K562 (cell line): ENCODE data around the gene CCL13. TPM values are rescaled to one million over a fixed set of nuclear protein-coding genes. Genes with fewer than 3 reads are reported as not detected.

Experiments
- ATAC-seq: fragments of 200-7000 bp; cut with Tn5 transposase; 3 replicates; pipeline ENCODE4 v1.9.1; 2020; ENCODE audit warnings: moderate library complexity
- BruUV-seq: library from RNA; stranded (reverse); fragments of 400-500 nt; replicated peaks from 2 replicates; lab custom pipeline; 2021; lab: Mats Ljungman, UMichigan
- CTCF ChIA-PET: fragments of 300-600 bp; formaldehyde crosslinking; extraction: SDS; loops from one replicate; lab custom pipeline; 2021; ENCODE audit warnings: low intra/inter-chr PET ratio; lab: Yijun Ruan, JAX
- POLR2A ChIA-PET: fragments of 300-600, 350-650 bp; sonication (Branson Sonifier 250); formaldehyde crosslinking; extraction: SDS; loops from one replicate; lab custom pipeline; 2021; ENCODE audit warnings: antibody characterized with exemption, inconsistent platforms; lab: Yijun Ruan, JAX
- DNase-seq, 4 experiments: peaks; one replicate each; pipeline versions ENCODE4 v3.0.0 to v3.0.0-alpha.2; 2011 to 2018; ENCODE audit warnings: low spot score in 3 of 4, mixed read lengths in 3 of 4; ENCODE audit errors: extremely low read depth in 1 of 4
- FAIRE-seq: peaks from 2 replicates; lab custom pipeline; 2011; peaks lifted over from hg19 to GRCh38; lab: Jason Lieb, UNC
- H2AFZ ChIP-seq: 2 replicates; pipeline ENCODE4 v1.6.0; 2011; ENCODE audit warnings: low read depth, low read length, control low read depth, inconsistent platforms
- H3K27ac ChIP-seq: fragments of 200-600 bp; 3 replicates; pipeline ENCODE4 v1.8.0; 2011; ENCODE audit warnings: low read depth, mild to moderate bottlenecking, control low read depth, inconsistent platforms, low read length, moderate library complexity, mixed read lengths; ENCODE audit errors: extremely low read depth
- H3K27me3 ChIP-seq, 2 experiments: fragments of 300-600 bp in 1 of 2; 2 replicates in 1 of 2; 3 replicates in 1 of 2; pipeline versions ENCODE4 v1.6.0 to v1.8.0; 2011; ENCODE audit warnings: inconsistent platforms in 2 of 2, low read length in 2 of 2, mild to moderate bottlenecking in 1 of 2, mixed read lengths in 1 of 2, moderate library complexity in 1 of 2; ENCODE audit not compliant: control insufficient read depth in 2 of 2, insufficient read depth in 2 of 2
- H3K36me3 ChIP-seq: fragments of 300-600 bp; 3 replicates; pipeline ENCODE4 v1.8.0; 2011; ENCODE audit warnings: mild to moderate bottlenecking, low read length, inconsistent platforms; ENCODE audit not compliant: control insufficient read depth, insufficient read depth
- H3K4me1 ChIP-seq, 2 experiments: fragments of 200-600 bp in 1 of 2; replicated peaks in 1 of 2; 2 replicates in 1 of 2; 3 replicates in 1 of 2; pipeline versions ENCODE4 v1.5.1 to v1.8.0; 2011; ENCODE audit warnings: inconsistent platforms in 2 of 2, low read length in 2 of 2, mild to moderate bottlenecking in 1 of 2, mixed read lengths in 1 of 2, moderate library complexity in 1 of 2; ENCODE audit not compliant: control insufficient read depth in 2 of 2, insufficient read depth in 2 of 2
- H3K4me2 ChIP-seq: 2 replicates; pipeline ENCODE4 v1.6.1; 2011; ENCODE audit warnings: low read length, control low read depth, inconsistent platforms, mixed read lengths; ENCODE audit not compliant: insufficient read depth
- H3K4me3 ChIP-seq: fragments of 200-600 bp; sonication (generic), shearing (Covaris generic); 2 replicates; pipeline ENCODE4 v1.5.1; 2016; ENCODE audit warnings: control low read depth, inconsistent platforms
- H3K79me2 ChIP-seq: fragments of 200-600 bp; 3 replicates; pipeline ENCODE4 v1.8.0; 2011; ENCODE audit warnings: low read length, inconsistent platforms; ENCODE audit not compliant: control insufficient read depth, insufficient read depth
- H3K9ac ChIP-seq, 2 experiments: 2 replicates each; pipeline versions ENCODE4 v1.6.0 to v1.6.1; 2011; ENCODE audit warnings: low read depth in 2 of 2, low read length in 2 of 2, control low read depth in 1 of 2, inconsistent platforms in 1 of 2, mild to moderate bottlenecking in 1 of 2, mixed read lengths in 1 of 2; ENCODE audit not compliant: insufficient read depth in 1 of 2
- H3K9me1 ChIP-seq: one replicate; pipeline ENCODE4 v1.6.0; 2011; ENCODE audit warnings: inconsistent platforms, mild to moderate bottlenecking, low read length, moderate library complexity; ENCODE audit not compliant: control insufficient read depth, insufficient read depth
- H3K9me3 ChIP-seq: replicated peaks from 2 replicates; pipeline ENCODE4 v1.5.1; 2011; ENCODE audit warnings: low read depth, low read length, inconsistent platforms; ENCODE audit not compliant: control insufficient read depth, insufficient read depth
- H4K20me1 ChIP-seq: replicated peaks from 2 replicates; pipeline ENCODE4 v1.6.1; 2011; ENCODE audit warnings: low read length, inconsistent platforms, mixed read lengths; ENCODE audit not compliant: control insufficient read depth, insufficient read depth
- ETV5 ChIP-seq: sonication (generic); formaldehyde crosslinking; IDR thresholded peaks from 2 replicates; pipeline ENCODE4 v1.4.0; 2020; ENCODE audit warnings: low read depth, mild to moderate bottlenecking, missing genetic modification reagents
- GTF2E2 ChIP-seq: fragments of 200-800 bp; sonication (Bioruptor generic); IDR thresholded peaks from 2 replicates; pipeline ENCODE4 v1.6.1; 2016; ENCODE audit warnings: missing genetic modification characterization, missing compliant biosample characterization
- MECOM ChIP-seq: fragments of 250-450 bp; sonication (Bioruptor Pico); IDR thresholded peaks from 2 replicates; pipeline ENCODE4 v1.8.0; 2022; ENCODE audit warnings: inconsistent platforms
- STAT5A ChIP-seq: IDR thresholded peaks from 2 replicates; pipeline ENCODE4 v1.6.1; 2012; ENCODE audit warnings: low read length, inconsistent platforms, borderline replicate concordance
- ZNF511 ChIP-seq: sonication (generic); formaldehyde crosslinking; IDR thresholded peaks from 2 replicates; pipeline ENCODE4 v1.8.0; 2022; ENCODE audit warnings: mild to moderate bottlenecking, missing genetic modification reagents
- ZNF583 ChIP-seq: fragments of 250-450 bp; sonication (Bioruptor Pico); IDR thresholded peaks from 2 replicates; pipeline ENCODE4 v1.4.0; 2020
- WGBS: fragments of 100-300 bp; shearing (Covaris generic); methylation state at CpG from one replicate; pipeline ENCODE4 v1.1.6; 2016; ENCODE audit warnings: low coverage, mixed read lengths; ENCODE audit not compliant: insufficient coverage; ENCODE audit errors: missing lambda C conversion rate; 5-methylcytosine and 5-hydroxymethylcytosine counted together
- in situ Hi-C: fragments of 300-500 bp; cut with MboI; formaldehyde crosslinking; loops from 4 replicates; pipeline ENCODE4 v1.15.0; 2018; ENCODE audit warnings: inconsistent platforms, mixed read lengths
- intact Hi-C: fragments of 100-400 bp; cut with micrococcal nuclease; formaldehyde crosslinking; loops from 2 replicates; pipeline ENCODE4 v1.14.2; 2022
- polyA plus RNA-seq, 8 experiments: library from polyadenylated mRNA; depleted of rRNA in 4 of 8; stranded (reverse) in 5 of 8; unstranded in 3 of 8; fragments of >200 nt; fragmentation: Nextera tagmentation in 2 of 8; fragmentation: Illumina TruSeq in 1 of 8; extraction: Ambion mirVana in 2 of 8; extraction: Trizol in 1 of 8; gene quantifications; 2 replicates each; pipeline versions ENCODE4 v1.2.1 to v1.2.3, GENCODE V29; 2011 to 2014; ENCODE audit warnings: inconsistent platforms in 1 of 8, missing spikeins in 1 of 8
- total RNA-seq, 7 experiments: library from RNA; depleted of rRNA in 6 of 7; stranded (reverse); fragments of >200 nt in 6 of 7; fragmentation: Illumina TruSeq in 2 of 7; extraction: Trizol in 2 of 7; gene quantifications; 2 replicates each; pipeline versions ENCODE4 v1.2.1 to v1.2.3, GENCODE V29; 2011 to 2021; ENCODE audit warnings: low replicate concordance in 1 of 7

The CCL13 gene
- total and polyA plus RNA-seq, 9 of the 15 experiments (the other 6 are each of a cell fraction or from before 2014, with no cell fraction given), result not detected

GRCh38 chr17:34379868-34380267 is 23.6 kb downstream of the CCL13 start:
- Histone ChIP-seq H3K27me3 (no peaks in the 10 kb centered on the region), H3K4me2 (no peak overlapping the region), H3K27ac (no peak overlapping the region), H3K9ac (no peak overlapping the region), H3K9me3 (no peaks in the 10 kb centered on the region), H3K4me3 (no peak overlapping the region), H4K20me1 (no peaks in the 10 kb centered on the region), H2AFZ (no peak overlapping the region), H3K79me2 (no peaks in the 10 kb centered on the region), H3K9me1 (no peaks in the 10 kb centered on the region), H3K4me1 (peaks cover 0 to 28% of the 10 kb centered on the region in 2 experiments; a peak in 3 of 5 replicates), H3K36me3 (no peaks in the 10 kb centered on the region)
- no peak for DNase-seq
- no peak for TF ChIP-seq ETV5 (CRISPR knock-in tag)
- TF ChIP-seq ZNF511 (CRISPR knock-in tag), result no peak
- TF ChIP-seq ZNF583, result no peak
- TF ChIP-seq STAT5A, result no peak
- TF ChIP-seq MECOM (CRISPR knock-in tag), result no peak
- TF ChIP-seq GTF2E2 (tag), result no peak
- in situ Hi-C loops (no loop called here), intact Hi-C loops (no loop called here)
- no TSS peak for BruUV-seq
- POLR2A ChIA-PET, result interaction anchor here (0.6 kb wide), 1 partner anchor 302 kb away, joined by 3 read pairs; no protein-coding TSS in a partner anchor
- FAIRE-seq, result no peak
- CTCF ChIA-PET, result no interaction called here
- ATAC-seq, result no peak
- WGBS, result 55% methylated on average over 5 of the region's 5 CpGs
